GM21576 (cell line): ENCODE measurements around the gene SLC25A21.
"Not testable (repeated sequence)": the region's sequence is repeated elsewhere in the genome, so short reads cannot be mapped to it uniquely, and the experiment has no call there.

Experiments
- ATAC-seq: cut with Tn5 transposase; IDR thresholded peaks from one replicate; pipeline ENCODE4 v1.9.1; 2021; ENCODE audit warnings: mild to moderate bottlenecking, moderate library complexity; ENCODE audit not compliant: unreplicated experiment

Gene SLC25A21

DNA sequence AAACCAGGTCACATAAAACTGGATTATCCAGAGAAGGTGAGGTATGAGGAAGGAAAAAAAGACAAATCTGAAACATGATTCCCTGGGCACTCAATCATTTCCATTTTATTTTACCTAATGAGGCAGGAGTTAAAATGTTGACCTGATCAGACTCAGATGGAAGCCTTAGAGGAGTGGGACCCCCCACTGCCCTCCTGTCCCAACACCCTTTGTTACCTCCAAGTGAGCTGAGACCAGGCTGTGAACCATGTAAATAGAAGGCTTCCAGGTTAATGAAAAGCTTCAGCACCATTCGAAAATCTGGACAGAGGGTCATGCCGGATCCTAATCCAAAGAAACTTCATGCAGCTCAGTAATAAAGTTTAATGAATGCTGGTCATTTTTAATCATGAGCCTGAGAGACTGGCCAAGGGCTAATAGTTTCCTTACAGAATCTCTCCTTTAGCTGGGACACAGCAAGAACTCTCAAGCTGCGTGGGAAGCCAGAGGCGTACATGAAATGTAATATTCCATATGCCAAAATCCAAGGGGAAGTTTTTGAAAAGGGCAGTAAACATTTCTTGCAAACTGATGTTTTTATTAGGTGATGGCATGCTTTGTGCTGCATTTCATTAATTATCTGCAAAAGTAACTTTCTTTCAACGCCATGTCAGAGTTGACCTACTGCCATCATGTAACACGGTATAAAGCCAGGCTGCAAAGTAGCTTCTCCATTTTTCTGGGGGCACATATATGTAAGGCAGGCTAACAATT, 327.8 kb downstream of the SLC25A21 start:
- ATAC-seq = no peak

DNA sequence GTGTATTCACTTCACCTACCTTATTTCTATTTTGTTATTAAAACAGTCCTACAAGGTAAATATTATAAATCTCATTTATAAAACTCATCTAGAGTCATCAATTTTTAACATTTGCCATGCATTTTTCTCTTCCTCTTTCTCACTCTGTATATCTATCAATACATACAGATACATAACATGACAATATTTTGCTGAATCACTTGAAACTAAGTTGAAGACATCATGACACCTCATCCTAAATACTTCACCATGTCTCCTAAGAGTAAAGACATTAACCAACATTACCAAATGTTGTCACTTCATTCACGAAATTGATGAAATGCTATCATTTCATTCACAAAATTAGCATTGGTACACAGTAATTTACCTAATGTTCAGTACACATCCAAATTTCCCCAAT, 329.0 kb downstream of the SLC25A21 start:
- no peak for ATAC-seq

DNA sequence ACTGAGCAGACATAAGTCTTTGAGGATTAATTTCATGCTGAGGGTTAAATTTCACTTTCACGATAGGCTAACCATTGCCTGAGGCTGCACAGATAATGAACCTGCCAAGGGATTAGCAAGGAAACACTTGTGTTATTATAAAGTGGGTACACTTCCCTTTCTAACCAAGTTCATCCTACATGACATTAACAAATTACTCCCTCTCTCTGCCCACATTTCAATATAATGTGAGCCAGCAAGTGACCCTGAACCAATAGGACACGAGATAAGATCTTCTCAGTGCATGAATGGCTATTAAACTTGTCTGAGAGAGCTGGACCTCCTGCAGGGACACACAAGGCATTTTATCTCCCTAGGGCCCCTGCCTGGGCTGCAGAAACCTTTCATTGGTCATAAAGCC, 337.3 kb downstream of the SLC25A21 start:
- ATAC-seq = no peak

DNA sequence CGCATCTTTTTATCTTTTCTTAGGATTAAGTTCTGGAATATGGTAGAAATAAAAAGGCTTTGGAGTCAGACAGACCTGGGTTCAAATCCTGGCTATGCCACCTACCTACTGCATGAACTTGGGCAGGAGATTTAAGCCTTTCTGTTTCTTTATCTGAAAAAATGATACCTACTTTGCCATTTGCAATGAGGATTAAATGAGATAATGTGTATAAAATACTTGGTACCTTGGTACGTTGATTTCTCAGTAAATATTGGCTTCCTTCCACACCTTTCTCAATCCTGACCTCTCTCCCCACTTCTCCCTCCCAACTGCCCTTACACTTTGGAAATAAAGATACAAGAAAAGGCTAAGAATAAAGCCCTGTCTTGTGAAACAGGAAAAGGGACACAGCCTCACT, 338.1 kb downstream of the SLC25A21 start:
- ATAC-seq = no peak

DNA sequence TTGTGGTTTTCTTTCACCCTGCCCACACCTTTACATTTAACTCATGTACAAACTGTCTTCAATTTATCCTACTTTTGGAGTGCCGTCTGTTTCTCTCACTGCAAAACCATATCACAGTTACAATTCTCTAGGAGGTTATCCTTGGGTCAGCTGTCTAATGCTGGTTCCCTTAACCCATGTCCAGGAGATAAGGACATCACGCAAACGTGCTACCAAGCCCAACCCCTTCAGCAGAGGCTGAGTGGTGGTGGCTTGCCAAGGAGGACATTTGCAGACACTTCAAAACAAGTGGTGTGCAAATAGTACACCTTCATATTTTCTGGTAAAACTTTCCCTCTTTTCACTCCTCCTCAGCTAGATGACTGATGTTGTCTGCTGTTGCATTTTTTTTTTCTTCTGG, 342.9 kb downstream of the SLC25A21 start:
- ATAC-seq = no peak

DNA sequence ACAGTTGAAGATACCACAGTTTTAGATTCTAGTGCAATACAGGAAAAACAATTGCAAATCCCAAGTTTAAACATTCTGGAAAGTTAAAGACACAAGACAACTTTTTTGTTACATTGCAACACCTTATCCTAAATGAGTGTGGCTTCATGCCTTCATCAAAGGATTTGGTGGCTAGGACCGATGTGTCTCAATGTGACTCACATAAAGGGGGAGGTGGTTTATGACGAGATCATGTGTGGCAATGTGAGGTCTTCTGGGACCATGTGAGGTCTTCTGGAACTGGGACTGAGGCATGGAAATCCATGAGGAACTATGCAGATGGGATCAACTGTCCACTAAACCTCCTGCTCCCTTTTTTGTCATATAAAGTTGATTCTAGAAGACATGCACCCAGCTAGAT, 344.5 kb downstream of the SLC25A21 start:
- no peak for ATAC-seq

DNA sequence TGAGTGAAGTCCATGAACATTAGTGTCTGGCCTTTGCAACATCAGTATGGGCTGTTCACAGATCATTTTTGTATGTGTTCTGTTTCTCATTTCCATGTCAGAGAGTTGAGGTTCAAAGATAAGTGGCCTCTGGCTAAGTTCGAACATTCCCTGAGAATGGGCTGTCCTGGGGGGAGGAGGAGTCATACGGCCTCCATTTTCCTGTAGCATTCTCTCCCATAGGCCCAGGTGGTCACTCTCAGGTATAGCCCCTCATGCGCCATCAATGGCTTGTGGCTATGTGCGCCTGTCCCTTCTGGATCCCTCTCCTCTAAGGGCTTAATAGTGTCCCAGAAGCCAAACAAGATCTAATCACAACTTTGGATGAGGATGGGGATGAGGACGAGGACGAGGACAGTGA, 345.8 kb downstream of the SLC25A21 start:
- ATAC-seq = no peak

DNA sequence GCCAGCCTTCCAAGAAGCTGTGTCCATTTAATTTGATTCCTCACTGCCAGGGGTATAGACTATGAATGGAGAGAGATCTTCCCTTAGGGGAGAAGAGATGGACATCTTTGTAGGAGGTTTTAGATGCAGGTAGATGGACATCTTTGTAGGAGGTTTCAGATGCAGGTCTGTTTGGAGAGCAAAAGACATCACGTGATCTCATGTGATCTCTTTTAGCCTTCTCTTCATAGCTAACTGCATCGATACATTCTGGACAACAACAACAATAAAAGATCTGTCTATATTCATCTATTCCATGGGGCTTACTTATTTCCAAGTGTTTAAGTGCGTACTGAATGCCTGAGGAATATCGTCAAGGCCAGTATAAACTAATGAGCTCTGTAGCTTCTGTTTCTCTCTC, 347.6 kb downstream of the SLC25A21 start:
- ATAC-seq = no peak

DNA sequence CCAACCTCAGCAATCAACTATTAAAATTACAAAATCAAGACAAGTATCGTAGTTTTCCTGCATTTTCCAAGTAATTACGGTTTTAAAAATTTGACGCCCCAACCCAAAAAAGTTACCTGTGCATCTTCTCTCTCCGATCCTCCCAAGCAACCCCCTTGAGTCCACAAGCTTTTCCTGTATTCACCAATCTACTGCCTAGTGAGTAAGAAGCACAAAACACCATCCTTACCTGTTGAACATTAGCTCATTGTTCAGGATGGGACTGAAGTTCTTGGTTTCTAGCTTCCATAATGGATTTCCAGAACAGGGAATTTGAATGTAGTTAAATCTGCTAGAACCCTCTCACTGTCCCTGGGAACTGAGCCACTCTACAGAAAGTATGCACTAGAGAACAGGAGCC, 348.8 kb downstream of the SLC25A21 start:
- ATAC-seq = no peak

DNA sequence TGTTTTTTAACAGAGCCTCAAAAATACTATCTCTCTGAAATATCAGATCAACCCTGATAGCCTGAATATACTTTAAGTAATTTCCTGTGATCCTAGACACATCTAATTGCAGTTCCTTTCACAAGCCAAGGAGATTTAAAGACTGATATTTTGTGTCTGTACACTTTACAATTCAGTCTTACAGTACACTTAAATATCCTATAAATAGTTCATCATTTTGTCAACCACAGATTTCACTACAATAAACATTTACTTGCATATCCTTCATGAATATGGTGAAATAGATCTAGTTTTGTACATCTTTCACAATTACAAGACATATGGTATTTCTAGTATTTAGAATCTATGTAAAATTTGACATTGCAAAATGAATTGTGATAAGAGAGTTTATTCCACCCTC, 349.7 kb downstream of the SLC25A21 start:
- no peak for ATAC-seq

DNA sequence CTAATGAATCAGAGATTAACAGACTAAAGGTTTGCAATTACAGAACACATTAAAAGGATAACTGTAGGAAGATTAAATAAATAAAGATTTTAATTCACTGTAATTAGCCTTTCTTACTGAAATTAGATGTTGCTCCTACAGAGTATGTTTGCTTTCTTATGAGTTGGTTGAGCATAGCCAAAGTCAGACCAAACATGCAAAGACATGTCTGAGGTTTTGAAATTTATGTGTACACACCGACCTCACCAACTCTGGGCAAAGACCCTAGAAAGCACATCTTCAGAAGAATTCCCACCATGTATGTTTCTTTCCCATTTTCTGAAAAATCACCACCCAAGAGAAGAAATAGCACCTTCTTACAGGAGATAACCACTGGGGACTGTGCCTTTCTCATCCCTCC, 351.5 kb downstream of the SLC25A21 start:
- ATAC-seq = no peak

DNA sequence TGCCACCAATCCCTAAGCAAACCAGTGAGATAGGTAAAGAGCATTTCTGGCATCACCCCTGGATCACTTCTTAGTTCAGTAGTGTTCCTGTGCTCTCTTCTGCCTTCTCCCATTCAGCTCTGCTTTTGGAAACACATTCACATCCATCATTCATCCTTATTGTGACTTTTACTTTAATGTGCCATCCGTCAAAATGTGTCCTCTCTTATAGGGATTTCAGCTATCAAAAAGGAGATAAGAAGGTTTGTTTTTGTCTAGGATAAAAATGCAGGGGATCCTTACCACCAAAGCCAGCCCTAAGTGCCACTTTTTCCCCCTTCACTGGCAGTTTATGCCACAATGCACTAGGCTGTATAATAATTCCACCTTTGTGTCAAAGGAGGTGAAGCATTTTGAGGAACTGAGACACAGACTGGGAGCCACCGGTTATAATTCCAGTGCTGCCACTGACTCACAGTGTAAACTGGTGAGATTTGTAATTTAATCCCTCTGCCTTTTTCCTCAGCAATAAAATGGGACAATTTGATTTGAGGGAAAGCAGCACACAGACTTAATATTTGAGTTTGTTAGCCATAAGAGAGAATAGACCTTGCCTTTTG, 352.2 kb downstream of the SLC25A21 start:
- ATAC-seq = no peak

DNA sequence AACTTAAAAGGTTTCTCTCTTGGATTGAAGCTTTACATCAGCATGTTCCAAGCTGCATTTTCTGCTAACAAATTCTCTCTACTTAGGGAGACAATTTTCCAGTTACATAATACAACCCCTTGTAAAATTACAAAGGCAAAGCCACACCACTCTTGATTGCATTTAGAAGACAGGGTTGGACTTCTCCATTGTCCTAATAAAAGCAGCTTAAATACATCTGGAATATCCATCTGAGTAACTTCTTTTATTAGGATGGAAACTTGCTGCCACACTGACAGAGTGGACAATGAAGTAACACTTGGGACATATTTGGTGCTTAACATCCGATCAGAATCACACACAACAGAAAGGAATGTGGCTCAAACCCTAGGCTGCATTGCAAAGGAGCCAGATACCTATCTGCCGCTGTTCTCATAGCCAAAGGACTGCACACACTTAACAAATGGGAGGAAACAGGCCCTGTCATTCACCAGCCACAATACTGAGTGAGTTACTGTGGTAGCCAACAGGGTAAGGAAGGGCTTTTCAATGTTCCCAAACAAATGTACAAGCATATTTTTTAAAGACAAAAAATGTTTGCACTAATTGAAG, 353.5 kb downstream of the SLC25A21 start:
- ATAC-seq = no peak

DNA sequence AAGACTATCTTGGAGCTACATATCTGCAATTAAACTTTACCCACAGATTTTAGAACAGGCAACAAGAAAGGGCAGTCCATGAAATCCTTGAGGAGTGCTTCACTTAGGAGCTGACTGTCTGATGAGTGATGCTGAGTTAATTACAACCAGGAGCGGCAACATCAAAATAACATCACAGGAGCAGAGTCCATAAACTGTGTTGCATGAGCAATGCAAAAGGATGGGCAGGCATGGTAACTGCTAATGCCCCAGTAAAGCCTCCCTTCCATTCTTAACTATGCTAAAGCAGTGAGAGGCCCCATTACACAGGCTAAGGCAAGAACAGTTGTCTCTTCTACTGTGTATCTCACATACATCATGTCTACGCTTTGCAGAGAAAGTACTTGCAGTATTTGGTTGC, 354.2 kb downstream of the SLC25A21 start:
- ATAC-seq = no peak

DNA sequence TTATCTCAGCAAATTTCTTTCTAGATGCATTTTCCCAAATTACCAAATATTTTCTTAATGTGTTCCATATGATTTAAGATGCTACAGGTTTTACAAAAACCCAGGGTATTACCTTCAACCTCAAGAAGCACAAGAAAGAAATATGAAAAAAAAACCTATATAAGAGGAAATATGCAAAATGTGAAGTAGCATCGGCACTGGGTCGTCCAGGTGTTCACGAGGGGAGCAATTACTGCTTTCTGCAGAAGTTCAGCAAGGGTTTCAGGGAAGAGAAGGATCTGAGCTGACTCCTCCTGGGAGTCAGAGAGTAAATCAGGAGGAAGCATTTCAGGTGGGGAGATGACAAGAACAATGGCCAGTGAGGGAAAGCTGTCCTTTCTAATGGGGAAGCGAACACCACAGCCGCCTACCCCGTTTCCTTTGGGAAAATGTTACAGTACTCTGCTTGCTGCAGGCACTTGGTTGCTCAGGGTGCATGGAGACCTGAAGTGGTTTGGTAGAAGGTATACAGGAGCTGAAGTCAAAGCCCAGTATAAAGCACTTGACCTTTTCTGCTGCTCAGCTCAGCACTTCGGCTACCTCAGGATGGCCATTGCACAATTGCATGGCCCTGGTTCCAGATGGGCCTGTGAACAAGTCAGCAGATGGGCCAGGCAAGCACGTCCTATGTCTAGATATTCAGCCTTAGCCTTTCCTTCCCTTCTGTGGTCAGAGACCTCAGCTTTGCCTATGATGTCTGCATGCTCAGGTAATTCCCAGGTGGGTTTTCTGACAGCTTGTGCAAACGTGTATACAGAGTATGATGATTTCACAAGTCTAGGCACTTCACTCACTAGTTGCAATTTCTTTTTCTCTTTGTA, 355.1 kb downstream of the SLC25A21 start:
- ATAC-seq = no peak

DNA sequence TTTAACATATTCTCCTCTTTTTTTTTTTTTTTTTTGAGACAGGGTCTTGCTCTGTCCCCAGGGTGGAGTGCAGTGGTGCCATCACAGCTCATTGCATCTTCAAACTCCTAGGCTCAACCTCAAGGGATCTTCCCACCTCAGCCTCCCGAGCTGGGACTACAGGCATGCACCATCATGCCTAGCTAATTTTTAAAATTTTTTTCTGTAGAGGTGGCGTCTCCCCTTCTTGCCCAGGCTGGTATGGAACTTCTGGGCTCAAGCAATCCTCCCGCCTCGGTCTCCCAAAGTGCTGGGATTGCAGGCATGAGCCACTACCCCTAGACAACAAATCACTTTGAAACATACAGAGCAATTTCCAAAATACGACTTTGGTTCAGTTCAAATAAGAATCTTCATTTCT, 355.9 kb downstream of the SLC25A21 start:
- no peak for ATAC-seq

DNA sequence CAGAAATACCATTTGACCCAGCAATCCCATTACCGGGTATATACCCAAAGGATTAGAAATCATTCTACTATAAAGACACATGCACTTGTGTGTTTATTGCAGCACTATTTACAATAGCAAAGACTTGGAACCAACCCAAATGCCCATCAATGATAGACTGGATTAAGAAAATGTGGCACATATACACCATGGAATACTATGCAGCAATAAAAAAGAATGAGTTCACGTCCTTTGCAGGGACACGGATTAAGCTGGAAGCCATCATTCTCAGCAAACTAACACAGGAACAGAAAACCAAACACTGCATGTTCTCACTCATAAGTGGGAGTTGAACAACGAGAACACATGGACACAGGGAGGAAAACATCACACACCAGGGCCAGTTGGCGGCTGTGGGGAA, 357.6 kb downstream of the SLC25A21 start:
- ATAC-seq = not testable (repeated sequence)

DNA sequence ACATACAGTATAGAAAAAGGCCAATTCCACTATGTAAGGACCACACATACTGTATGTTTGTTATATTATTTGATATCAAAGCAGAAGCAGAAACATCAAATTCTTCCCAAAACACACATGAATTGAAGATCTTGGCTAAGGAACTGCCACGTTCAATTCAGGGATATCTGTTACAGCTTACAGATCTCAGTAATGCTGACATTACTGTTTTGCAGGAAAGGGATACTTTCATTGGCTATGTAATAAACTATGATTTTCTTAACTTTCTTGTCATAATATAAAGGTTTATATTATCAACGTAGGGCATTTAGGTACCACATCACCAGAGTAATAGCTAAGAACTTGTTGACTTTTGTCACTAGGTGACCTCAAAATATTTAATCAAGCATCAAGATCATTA, 362.2 kb downstream of the SLC25A21 start:
- ATAC-seq = no peak

DNA sequence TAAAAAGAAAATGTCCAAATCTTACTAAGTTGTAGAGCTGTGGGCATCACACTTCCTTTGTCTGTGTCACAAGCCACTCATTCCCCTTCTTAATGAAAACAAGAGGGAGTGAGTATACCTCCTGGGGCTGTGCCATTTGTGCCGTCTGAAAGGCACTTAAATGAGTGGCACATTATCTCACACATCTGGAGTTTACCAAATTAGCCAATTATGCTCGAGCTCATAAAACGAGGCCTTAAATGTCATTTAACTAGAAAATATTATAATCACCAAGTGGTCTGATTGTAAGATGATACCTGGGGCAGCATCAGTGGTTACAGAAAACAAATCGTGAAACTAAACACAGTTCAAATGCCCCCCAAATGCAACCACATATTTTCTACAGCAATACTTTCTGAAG, 364.7 kb downstream of the SLC25A21 start:
- ATAC-seq = no peak

DNA sequence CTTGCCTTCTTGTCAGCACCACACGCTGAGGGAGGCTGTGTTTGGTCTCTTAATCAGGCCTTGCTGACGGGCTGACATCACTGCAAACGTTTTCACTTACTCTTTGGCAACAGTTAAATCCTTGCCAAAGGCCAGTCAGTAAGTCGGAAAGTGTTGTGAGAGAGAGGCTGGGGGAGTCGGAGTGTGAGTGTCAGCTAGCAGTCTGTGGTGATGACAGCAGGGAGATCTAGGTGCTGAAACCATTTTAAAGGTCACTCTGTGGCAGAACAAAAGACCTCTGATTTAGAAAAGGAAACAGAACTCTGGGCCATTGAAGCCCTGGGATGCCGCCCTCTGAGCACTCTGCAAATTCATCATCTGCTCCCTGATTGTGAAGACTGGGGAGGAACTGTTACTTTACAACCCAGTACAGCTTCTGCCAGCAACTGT, 367.3 kb downstream of the SLC25A21 start:
- no peak for ATAC-seq

DNA sequence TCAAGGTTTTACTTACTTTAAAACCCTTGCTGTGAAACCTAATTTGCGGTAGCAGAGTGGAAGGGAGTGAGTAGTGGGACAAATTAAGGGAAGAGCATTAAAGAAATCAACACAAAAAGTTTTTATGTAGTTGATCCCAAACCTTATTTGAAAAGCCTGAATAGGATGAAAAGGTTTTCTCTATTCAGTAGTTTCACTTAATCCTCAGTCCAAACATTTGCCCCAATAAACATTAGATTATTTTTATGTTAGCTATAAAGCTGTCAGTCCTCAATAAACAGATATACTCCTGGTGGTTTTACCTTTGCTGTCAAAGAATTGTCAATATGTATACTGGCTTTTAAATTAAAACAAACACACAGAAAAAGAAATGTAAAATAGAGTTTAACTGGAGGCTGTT, 374.8 kb downstream of the SLC25A21 start:
- no peak for ATAC-seq

DNA sequence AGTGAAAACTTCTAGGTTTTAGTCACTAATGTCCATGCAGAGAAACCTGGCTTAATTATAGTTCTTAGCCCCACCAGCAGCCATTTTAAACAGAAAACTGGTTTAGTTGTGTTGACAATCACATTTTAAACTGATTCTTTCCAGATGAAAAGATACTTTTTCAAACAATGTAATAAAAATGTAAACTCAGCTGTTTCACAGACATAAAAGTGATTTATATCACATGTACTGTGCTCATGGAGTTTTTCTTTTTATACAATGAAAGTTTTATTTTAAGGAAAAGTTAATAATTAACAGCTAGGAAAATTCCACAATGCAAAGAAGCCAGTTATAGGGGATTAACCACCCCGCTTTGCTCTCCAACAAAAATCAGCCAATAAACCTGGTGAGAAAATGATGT, 381.0 kb downstream of the SLC25A21 start:
- no peak for ATAC-seq
